ENCODE data around the gene ACSL1. TPM values are rescaled to one million over a fixed set of nuclear protein-coding genes. Genes with fewer than 3 reads are reported as not detected.

ACSL1 gene
- total and polyA plus RNA-seq, 2 of the 8 experiments (the other 6 are each of a cell fraction or from before 2014, with no cell fraction given) = 2.3 to 8.7 TPM

DNA sequence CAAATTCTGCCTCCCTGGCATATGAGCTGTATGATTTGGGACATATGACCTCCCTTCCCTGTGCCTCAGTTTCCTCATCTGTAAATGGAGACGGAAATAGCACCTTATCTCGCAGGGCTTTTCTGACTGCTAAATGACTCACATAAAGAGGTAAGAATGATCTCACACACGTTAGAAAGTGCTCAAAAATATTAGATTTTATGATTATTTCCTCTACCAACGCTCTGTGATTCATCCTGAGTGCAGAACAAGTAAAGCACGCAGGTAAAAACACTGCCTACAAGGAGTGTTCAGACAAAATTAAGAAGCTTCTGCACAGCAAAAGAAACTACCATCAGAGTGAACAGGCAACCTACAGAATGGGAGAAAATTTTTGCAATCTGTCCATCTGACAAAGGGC is 21.1 kb downstream of the ACSL1 start:
- no peaks in the 10 kb centered on the region for H3K79me2 ChIP-seq (ENCODE audit: control insufficient read depth in 1 of 2, insufficient read depth in 2 of 2, low read length in 2 of 2)
- DNase-seq (ENCODE audit: low read depth in 1 of 2, low spot score in 2 of 2) (no peak), FAIRE-seq (no peak)
- H2AFZ ChIP-seq (ENCODE audit: low read length) = no peak overlapping the region
- H2BK15ac ChIP-seq (ENCODE audit: low read length) = no peak overlapping the region
- WGBS, 2 experiments (ENCODE audit: extremely low coverage in 1 of 2, insufficient coverage in 1 of 2, insufficient read length in 1 of 2, insufficient replicate concordance in 2 of 2, low coverage in 1 of 2, low lambda C conversion rate in 2 of 2, missing lambda C conversion rate in 1 of 2) = 89% methylated on average over 5 of the region's 5 CpGs; no CpG with 5 or more reads in 1 of the 2 experiments
- no peaks in the 10 kb centered on the region for H3K23me2 ChIP-seq (ENCODE audit: low read depth, low read length)
- H3K4me3 ChIP-seq (ENCODE audit: extremely low read depth in 1 of 4, insufficient read depth in 2 of 4, low read depth in 3 of 4, low read length in 4 of 4) = no peak overlapping the region
- POLR2A ChIA-PET (ENCODE audit: partially characterized antibody) = no interaction called here
- no peak overlapping the region for H3K27ac ChIP-seq (ENCODE audit: low read depth, low read length)
- no peak overlapping the region for H2BK20ac ChIP-seq (ENCODE audit: low read length)
- H2BK12ac ChIP-seq (ENCODE audit: low read depth, low read length) = no peak overlapping the region
- peaks cover 6 to 17% (median 11%) of the 10 kb centered on the region in 4 experiments for H3K4me1 ChIP-seq (replicated peaks in 1 of 4; ENCODE audit: control insufficient read depth in 3 of 4, insufficient read depth in 4 of 4, low read length in 3 of 4)
- no peak overlapping the region for H3K18ac ChIP-seq (ENCODE audit: extremely low read depth, low read length)
- no peak overlapping the region for H3K4ac ChIP-seq (replicated peaks; ENCODE audit: insufficient read length, low read depth, low read length)
- no peak overlapping the region for H2AK5ac ChIP-seq (ENCODE audit: low read depth, low read length)
- H2BK5ac ChIP-seq (ENCODE audit: low read depth, low read length) = no peak overlapping the region
- H3K4me2 ChIP-seq (ENCODE audit: insufficient read depth in 1 of 2, low read depth in 2 of 2, low read length in 2 of 2) = no peak overlapping the region
- H2BK120ac ChIP-seq (replicated peaks; ENCODE audit: low read depth, low read length) = no peak overlapping the region
- H4K8ac ChIP-seq (ENCODE audit: extremely low read depth, insufficient read depth, low read length) = no peak overlapping the region
- H3K23ac ChIP-seq (ENCODE audit: insufficient read length) = no peak overlapping the region
- no peak overlapping the region for H3K56ac ChIP-seq (replicated peaks; ENCODE audit: insufficient read length, low read depth, low read length)
- H4K5ac ChIP-seq (ENCODE audit: insufficient read length, low read depth, low read length) = no peak overlapping the region
- CTCF ChIA-PET (ENCODE audit: partially characterized antibody) = interaction anchor here (0.6 kb wide), 1 partner anchor 372 kb away, joined by 4 read pairs; no protein-coding TSS in a partner anchor
- H4K91ac ChIP-seq (replicated peaks; ENCODE audit: insufficient read length, low read length) = no peak overlapping the region
- H3K14ac ChIP-seq (ENCODE audit: insufficient read length) = no peak overlapping the region
- H3K9me3 ChIP-seq (ENCODE audit: insufficient read depth in 2 of 2, low read depth in 1 of 2, low read length in 1 of 2) = no peaks in the 10 kb centered on the region
- H3K9ac ChIP-seq (replicated peaks in 1 of 4; ENCODE audit: extremely low read depth in 1 of 4, low read depth in 3 of 4, low read length in 3 of 4) = no peak overlapping the region
- peaks cover 0 to 4% (median 2%) of the 10 kb centered on the region in 4 experiments; a peak in 3 of 7 replicates for H3K27me3 ChIP-seq (replicated peaks in 1 of 4; ENCODE audit: control insufficient read depth in 3 of 4, extremely low read depth in 1 of 4, insufficient read depth in 3 of 4, low read length in 3 of 4)
- no peaks in the 10 kb centered on the region for H3K36me3 ChIP-seq (ENCODE audit: control insufficient read depth in 2 of 4, insufficient read depth in 4 of 4, low read length in 3 of 4)
- no peaks in the 10 kb centered on the region for H3K79me1 ChIP-seq (ENCODE audit: low read depth, low read length)
- H4K20me1 ChIP-seq (replicated peaks in 1 of 2; ENCODE audit: control insufficient read depth in 1 of 2, insufficient read depth in 2 of 2, low read length in 2 of 2) = no peaks in the 10 kb centered on the region
- TF ChIP-seq KDM5A (IDR thresholded peaks at IDR 0.05; ENCODE audit: low read length) = no peak

Measured in H1 (cell line).